HG03378 (cell line): ENCODE measurements around the gene TMEM150C.
"Not testable (repeated sequence)": the region's sequence is repeated elsewhere in the genome, so short reads cannot be mapped to it uniquely, and the experiment has no call there.

ENCODE experiments used
- ATAC-seq: cut with Tn5 transposase; IDR thresholded peaks from one replicate; pipeline ENCODE4 v1.9.1; 2021; ENCODE audit warnings: mild to moderate bottlenecking, moderate library complexity; ENCODE audit not compliant: unreplicated experiment

Gene TMEM150C

GRCh38 chr4:82479562-82479961, 82.2 kb downstream of the TMEM150C start:
- no peak for ATAC-seq

- ATAC-seq, result not testable (repeated sequence)
Measured at GRCh38 chr4:82477469-82477868, 84.3 kb downstream of the TMEM150C start.

GRCh38 chr4:82475931-82476330, 85.9 kb downstream of the TMEM150C start:
- ATAC-seq, result not testable (repeated sequence)

GRCh38 chr4:82473621-82474164, 88.1 kb downstream of the TMEM150C start:
- ATAC-seq, result no peak

GRCh38 chr4:82473080-82473479, 88.7 kb downstream of the TMEM150C start:
- not testable (repeated sequence) for ATAC-seq

GRCh38 chr4:82469791-82470345, 91.9 kb downstream of the TMEM150C start:
- ATAC-seq, result no peak

- no peak for ATAC-seq
Measured at GRCh38 chr4:82467471-82467870, 94.3 kb downstream of the TMEM150C start.

GRCh38 chr4:82463221-82463620, 98.6 kb downstream of the TMEM150C start:
- ATAC-seq, result no peak

GRCh38 chr4:82462415-82462831, 99.4 kb downstream of the TMEM150C start:
- ATAC-seq, result peak; percentile 71

- no peak for ATAC-seq
Measured at GRCh38 chr4:82461710-82462109, 100.1 kb downstream of the TMEM150C start.

- ATAC-seq, result no peak
Measured at GRCh38 chr4:82458729-82459128, 103.1 kb downstream of the TMEM150C start.

GRCh38 chr4:82457266-82457665, 104.5 kb downstream of the TMEM150C start:
- no peak for ATAC-seq

GRCh38 chr4:82452026-82452425, 109.8 kb downstream of the TMEM150C start:
- ATAC-seq, result no peak

- ATAC-seq, result no peak
Measured at GRCh38 chr4:82450966-82451755, 110.6 kb downstream of the TMEM150C start.

- ATAC-seq, result no peak
Measured at GRCh38 chr4:82447886-82448285, 113.9 kb downstream of the TMEM150C start.

- ATAC-seq, result no peak
Measured at GRCh38 chr4:82439088-82439487, 122.7 kb downstream of the TMEM150C start.

GRCh38 chr4:82437285-82438005, 124.3 kb downstream of the TMEM150C start:
- no peak for ATAC-seq

GRCh38 chr4:82436780-82437179, 125.0 kb downstream of the TMEM150C start:
- ATAC-seq, result no peak

GRCh38 chr4:82436130-82436529, 125.7 kb downstream of the TMEM150C start:
- ATAC-seq, result no peak

GRCh38 chr4:82434949-82435348, 126.8 kb downstream of the TMEM150C start:
- no peak for ATAC-seq

GRCh38 chr4:82433791-82434190, 128.0 kb downstream of the TMEM150C start:
- no peak for ATAC-seq
